Stimulated activated CD8-positive, alpha-beta memory T cell treated with anti-CD3 and anti-CD28 coated beads, Interleukin-15, amount 100 ng/mL, for 48 hours (primary cell): ENCODE data around the gene GREM1.

ENCODE experiments used
- DNase-seq, 2 donors: peaks; one replicate each; pipeline ENCODE4 v3.0.0-alpha.2; 2020; ENCODE audit warnings: low read depth in 2 of 2

Gene GREM1

GRCh38 chr15:32694222-32694983 lies 23.4 kb upstream of the GREM1 start:
- DNase-seq, result no peak

- DNase-seq, result no peak
Measured at GRCh38 chr15:32698773-32699390, 18.9 kb upstream of the GREM1 start.

GRCh38 chr15:32700501-32701150 lies 17.2 kb upstream of the GREM1 start:
- DNase-seq, result no peak

- no peak for DNase-seq
Measured at GRCh38 chr15:32701863-32702262, 15.9 kb upstream of the GREM1 start.

- DNase-seq, result no peak
Measured at GRCh38 chr15:32704395-32704981, 13.3 kb upstream of the GREM1 start.

GRCh38 chr15:32705446-32705845 lies 12.4 kb upstream of the GREM1 start:
- no peak for DNase-seq

GRCh38 chr15:32706704-32707103 lies 11.1 kb upstream of the GREM1 start:
- no peak for DNase-seq

- DNase-seq, result no peak
Measured at GRCh38 chr15:32707436-32707835, 10.4 kb upstream of the GREM1 start.

GRCh38 chr15:32709295-32710033 lies 8.3 kb upstream of the GREM1 start:
- DNase-seq, result no peak

GRCh38 chr15:32715276-32715675 lies 2.5 kb upstream of the GREM1 start:
- DNase-seq, result no peak

- DNase-seq, result no peak
Measured at GRCh38 chr15:32716216-32716914, 1.4 kb upstream of the GREM1 start.

GRCh38 chr15:32716915-32717425 lies 834 bp upstream of the GREM1 start:
- no peak for DNase-seq

- no peak for DNase-seq
Measured at GRCh38 chr15:32718227-32718820, 520 bp downstream of the GREM1 start.

GRCh38 chr15:32718821-32719716 lies 1.3 kb downstream of the GREM1 start:
- no peak for DNase-seq

- DNase-seq, result no peak
Measured at GRCh38 chr15:32721596-32721995, 3.8 kb downstream of the GREM1 start.

GRCh38 chr15:32722136-32722535 lies 4.3 kb downstream of the GREM1 start:
- no peak for DNase-seq

GRCh38 chr15:32723171-32723948 lies 5.6 kb downstream of the GREM1 start:
- DNase-seq, result no peak

GRCh38 chr15:32729700-32730395 lies 12.0 kb downstream of the GREM1 start:
- DNase-seq, result no peak
